Inflammatory macrophage treated with lipopolysaccharide for 4 hours (primary cell): ENCODE results near the gene EMP1.

Experiments used
- DNase-seq: peaks from one replicate; pipeline ENCODE4 v3.0.0-alpha.2; 2020

The EMP1 gene

GRCh38 chr12:13173012-13173932, 23.3 kb upstream of the EMP1 start:
- peak; percentile 89 for DNase-seq

GRCh38 chr12:13175499-13175898, 21.0 kb upstream of the EMP1 start:
- no peak for DNase-seq

GRCh38 chr12:13176256-13176655, 20.3 kb upstream of the EMP1 start:
- no peak for DNase-seq

- no peak for DNase-seq
These were observed 19.2 kb upstream of the EMP1 start for GRCh38 chr12:13177373-13177772.

GRCh38 chr12:13177906-13178305, 18.6 kb upstream of the EMP1 start:
- no peak for DNase-seq

- no peak for DNase-seq
These were observed 17.8 kb upstream of the EMP1 start for GRCh38 chr12:13178568-13179210.

- DNase-seq, result no peak
These were observed 17.1 kb upstream of the EMP1 start for GRCh38 chr12:13179211-13180074.

GRCh38 chr12:13181375-13182070, 15.0 kb upstream of the EMP1 start:
- no peak for DNase-seq

- no peak for DNase-seq
These were observed 13.6 kb upstream of the EMP1 start for GRCh38 chr12:13182881-13183280.

GRCh38 chr12:13183620-13184019, 12.9 kb upstream of the EMP1 start:
- DNase-seq, result no peak

- no peak for DNase-seq
These were observed 10.2 kb upstream of the EMP1 start for GRCh38 chr12:13186302-13186701.

GRCh38 chr12:13187399-13187798, 9.1 kb upstream of the EMP1 start:
- no peak for DNase-seq

GRCh38 chr12:13189264-13189663, 7.3 kb upstream of the EMP1 start:
- no peak for DNase-seq

GRCh38 chr12:13190275-13190674, 6.3 kb upstream of the EMP1 start:
- no peak for DNase-seq

GRCh38 chr12:13192719-13193118, 3.8 kb upstream of the EMP1 start:
- no peak for DNase-seq

GRCh38 chr12:13193505-13194231, 2.9 kb upstream of the EMP1 start:
- no peak for DNase-seq

GRCh38 chr12:13194401-13195110, 2.0 kb upstream of the EMP1 start:
- peak; percentile 38 for DNase-seq

- DNase-seq, result no peak
These were observed 1.3 kb upstream of the EMP1 start for GRCh38 chr12:13195250-13195649.

- DNase-seq, result no peak
These were observed 769 bp upstream of the EMP1 start for GRCh38 chr12:13195785-13196129.

- no peak for DNase-seq
These were observed 506 bp downstream of the EMP1 start for GRCh38 chr12:13197032-13197431.

- peak; percentile 62 for DNase-seq
These were observed 1.1 kb downstream of the EMP1 start for GRCh38 chr12:13197526-13198143.
